HG03439 (cell line): ENCODE data around the gene SYNGR2.
"Not testable (repeated sequence)": the region's sequence is repeated elsewhere in the genome, so short reads cannot be mapped to it uniquely, and the experiment has no call there.

Experiments used
- ATAC-seq: cut with Tn5 transposase; IDR thresholded peaks from one replicate; pipeline ENCODE4 v1.9.1; 2021; ENCODE audit warnings: mild to moderate bottlenecking, moderate library complexity; ENCODE audit not compliant: unreplicated experiment

SYNGR2 gene

DNA sequence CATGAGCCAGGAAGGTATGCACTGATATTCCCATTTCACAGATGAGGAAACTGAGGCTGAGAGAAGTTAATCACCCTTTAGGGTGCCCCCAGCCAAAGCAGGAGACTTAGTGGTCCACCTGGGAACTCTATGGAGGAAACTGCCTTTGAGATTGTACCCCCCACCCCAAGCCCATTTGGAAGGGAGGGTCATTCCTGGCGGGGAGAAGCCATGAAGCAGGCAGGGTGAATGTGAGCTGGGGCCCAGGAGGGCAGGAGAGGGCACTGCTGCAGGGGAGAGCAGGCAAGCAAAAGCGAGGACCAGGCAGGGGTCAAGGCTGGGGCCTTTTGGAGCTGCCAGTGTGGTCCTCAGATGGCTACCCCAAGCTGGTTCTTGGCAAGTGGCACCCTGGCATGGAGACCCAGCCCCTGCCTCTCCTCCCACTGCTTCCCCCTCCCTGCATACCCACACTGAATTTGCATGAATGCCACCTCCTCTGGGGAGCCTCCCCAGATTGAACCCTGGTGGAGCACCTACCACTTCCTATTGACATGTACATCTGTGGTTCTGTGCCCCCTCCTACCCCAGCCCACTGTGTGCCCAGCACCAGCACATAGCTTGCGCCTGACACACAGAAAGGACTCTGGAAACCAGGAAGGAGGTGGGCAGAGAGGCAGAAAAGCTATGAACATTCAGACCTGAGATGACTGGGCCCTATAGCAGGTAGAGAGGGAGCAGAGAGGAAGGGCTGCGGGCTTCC lies 38.9 kb upstream of the SYNGR2 start:
- no peak for ATAC-seq

DNA sequence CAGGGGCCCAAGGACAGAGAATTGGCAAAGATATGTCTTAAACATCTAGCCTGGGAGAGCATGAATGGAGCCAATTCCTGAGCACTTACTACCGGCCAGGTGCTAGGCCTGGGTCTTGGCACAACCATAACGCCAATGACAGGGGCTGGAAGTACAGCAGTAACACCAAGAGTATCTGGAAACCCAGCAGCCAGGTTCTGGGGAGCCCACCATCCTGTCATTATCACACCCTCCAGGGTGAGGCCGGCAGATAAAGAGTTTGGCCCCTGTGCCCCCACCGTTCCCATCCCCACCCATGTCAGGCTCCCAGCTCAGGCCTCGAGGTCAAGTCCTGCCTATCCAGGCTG lies 38.3 kb upstream of the SYNGR2 start:
- ATAC-seq: no peak

- ATAC-seq: no peak
These were observed 37.8 kb upstream of the SYNGR2 start, which contains the start of gene TMC8 for GRCh38 chr17:78130437-78131101. TMC8 (plus strand) TSS chr17:78130771; CDS start chr17:78131589, 818 bp downstream.

- ATAC-seq: no peak
These were observed 37.0 kb upstream of the SYNGR2 start for GRCh38 chr17:78131172-78132083.

- no peak for ATAC-seq
These were observed 36.2 kb upstream of the SYNGR2 start for GRCh38 chr17:78132084-78132676.

- no peak for ATAC-seq
These were observed 35.6 kb upstream of the SYNGR2 start for GRCh38 chr17:78132767-78133178.

DNA sequence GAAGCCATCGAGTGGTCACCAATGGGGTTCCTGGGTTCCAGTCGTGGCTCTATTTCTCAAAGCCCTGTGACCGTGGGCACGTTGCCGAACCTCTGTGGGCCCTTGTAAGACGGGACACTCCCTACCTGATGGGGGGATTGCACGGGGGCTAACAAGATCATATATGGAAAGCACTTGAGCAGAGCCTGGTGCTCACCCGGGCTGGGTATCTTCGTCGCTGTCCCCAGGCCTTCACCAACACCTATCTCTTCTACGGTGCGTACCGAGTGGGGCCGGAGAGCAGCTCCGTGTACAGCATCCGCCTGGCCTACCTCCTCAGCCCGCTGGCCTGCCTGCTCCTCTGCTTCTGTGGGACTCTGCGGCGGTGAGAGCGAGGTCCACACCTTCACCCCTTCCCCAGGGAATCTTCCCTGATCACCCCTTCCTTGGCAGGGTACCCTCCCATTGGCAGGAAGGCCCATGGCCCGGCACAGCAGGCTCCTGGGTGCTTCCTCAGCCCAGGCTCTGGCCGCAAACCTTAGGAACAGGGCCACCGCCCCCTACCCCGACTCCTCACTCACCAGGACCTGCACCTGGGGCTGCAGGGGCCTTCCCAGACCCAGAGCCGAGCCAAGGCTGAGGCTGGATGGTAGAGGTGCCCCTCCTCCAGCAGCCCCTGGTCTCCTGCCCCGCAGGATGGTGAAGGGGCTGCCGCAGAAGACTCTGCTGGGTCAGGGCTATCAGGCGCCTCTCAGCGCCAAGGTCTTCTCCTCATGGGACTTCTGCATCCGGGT lies 35.0 kb upstream of the SYNGR2 start:
- no peak for ATAC-seq

DNA sequence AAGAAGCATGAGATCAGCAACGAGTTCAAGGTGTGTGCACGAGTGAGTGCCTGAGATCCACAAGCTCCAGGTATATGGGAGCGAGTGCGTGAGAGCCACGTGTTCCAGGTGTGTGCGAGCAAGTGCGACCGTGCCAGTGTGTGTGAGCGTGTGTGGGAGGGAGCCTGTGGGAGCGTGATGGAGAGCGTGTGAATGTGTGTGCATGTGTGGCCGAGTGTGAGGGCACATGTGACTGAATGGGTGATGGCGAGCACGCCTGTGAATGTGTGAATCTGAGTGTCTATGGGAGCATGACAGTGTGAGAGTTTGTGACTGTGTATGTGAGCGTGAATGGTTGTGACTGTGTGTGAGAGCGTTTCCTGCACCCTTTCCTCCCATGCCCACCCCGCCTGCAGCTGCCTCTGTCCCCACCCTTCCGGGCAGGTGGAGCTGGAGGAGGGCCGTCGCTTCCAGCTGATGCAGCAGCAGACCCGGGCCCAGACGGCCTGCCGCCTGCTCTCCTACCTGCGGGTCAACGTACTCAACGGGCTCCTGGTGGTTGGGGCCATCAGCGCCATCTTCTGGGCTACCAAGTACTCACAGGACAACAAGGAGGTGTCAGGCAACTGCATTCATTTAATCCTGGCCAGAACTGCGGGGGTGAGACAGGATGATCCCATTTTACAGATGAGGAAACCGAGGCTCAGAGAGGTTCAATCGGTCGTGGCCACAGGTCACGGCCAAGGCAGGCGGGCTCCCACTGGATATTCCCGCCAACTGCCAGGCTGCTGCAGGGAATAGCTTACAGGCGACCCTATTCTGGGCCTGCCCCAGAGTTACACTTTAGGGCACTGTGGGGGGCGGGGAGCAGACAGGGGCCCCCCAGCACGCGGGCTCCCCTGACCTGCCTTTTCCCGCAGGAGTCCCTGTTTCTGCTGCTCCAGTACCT lies 34.1 kb upstream of the SYNGR2 start:
- ATAC-seq: no peak

GRCh38 chr17:78134899-78135385 lies 33.4 kb upstream of the SYNGR2 start:
- no peak for ATAC-seq

GRCh38 chr17:78135858-78136500 lies 32.4 kb upstream of the SYNGR2 start:
- no peak for ATAC-seq

GRCh38 chr17:78137392-78138203 lies 30.8 kb upstream of the SYNGR2 start:
- ATAC-seq: no peak

DNA sequence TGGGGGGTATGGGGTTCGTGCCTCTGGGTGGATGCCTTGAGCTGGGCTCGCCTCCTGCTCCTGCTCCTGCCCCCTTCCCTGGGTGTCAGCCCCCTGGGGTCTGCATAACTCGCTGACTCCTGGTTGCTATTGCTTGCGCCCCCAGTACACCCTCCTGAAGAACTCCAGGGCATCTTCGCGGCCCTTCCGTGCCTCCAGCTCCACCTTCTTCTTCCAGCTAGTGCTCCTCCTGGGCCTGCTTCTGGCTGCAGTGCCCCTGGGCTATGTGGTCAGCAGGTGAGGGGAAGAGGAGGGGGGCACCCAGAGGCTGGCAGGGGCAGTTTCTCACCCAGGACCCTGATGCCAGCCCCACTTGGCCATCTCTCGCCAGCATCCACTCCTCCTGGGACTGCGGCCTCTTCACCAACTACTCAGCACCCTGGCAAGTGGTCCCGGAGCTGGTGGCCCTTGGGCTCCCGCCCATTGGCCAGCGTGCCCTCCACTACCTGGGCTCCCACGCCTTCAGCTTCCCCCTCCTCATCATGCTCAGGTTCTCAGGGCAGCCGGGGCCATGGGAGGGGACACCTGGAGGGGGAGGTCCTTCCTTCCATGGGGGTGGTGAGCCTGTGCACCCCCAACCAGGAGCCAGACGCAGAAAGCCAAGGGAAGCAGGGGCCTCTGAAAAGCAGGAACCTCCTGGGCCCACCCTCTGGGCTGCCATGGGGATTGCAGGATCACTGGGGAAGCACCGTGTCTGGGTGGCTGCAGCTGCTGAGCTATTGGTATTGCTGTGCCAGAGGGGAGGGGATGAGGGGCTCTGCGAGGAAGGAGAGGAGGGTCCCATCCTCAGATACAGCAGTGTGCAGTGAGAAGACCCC lies 29.9 kb upstream of the SYNGR2 start:
- ATAC-seq: no peak

DNA sequence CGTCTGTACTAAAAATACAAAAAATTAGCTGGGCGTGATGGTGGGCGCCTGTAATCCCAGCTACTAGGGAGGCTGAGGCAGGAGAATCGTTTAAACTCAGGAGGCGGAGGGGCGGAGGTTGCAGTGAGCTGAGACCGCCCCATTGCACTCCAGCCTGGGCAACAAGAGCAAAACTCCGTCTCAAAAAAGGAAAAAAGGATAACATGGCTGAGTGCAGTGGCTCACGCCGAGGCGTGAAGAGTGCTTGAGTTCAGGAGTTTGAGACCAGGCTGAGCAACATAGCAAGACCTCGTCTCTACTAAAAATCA lies 28.6 kb upstream of the SYNGR2 start:
- not testable (repeated sequence) for ATAC-seq

DNA sequence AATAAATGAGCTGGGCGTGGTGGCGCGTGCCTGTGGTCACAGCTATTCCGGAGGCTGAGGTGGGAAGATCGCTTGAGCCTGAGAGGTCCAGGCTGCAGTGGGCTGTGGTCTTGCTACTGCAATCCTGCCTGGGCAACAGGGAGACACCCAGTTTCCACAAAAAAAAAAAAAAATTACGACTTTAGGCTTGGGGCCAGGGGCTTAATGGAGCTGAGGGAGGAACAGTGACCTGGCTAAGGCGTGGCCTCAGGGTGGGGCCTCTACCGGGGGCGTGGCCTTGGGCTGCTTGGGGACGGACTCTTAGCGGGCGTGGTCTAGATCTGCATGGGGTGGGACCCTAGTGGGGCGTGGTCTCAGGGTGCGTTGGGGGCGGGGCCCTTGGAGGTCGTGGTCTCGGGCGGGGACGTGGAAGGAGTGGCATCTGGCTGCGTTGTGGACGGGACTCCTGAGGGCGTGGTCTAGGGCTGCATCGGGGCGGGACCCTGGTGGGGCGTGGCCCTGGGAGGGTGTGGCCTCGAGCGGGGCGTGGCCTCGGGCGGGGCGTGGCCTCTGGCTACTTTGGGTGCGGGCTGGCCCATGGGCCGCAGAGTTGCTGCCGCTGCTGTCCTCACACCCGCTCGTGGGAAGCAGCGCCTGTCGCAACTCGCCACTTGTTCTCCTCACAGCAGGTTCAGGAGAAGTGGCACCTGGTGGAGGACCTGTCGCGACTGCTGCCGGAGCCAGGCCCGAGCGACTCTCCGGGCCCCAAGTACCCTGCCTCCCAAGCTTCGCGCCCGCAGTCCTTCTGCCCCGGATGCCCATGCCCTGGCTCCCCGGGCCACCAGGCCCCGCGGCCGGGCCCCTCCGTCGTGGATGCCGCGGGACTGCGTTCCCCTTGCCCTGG lies 28.0 kb upstream of the SYNGR2 start:
- ATAC-seq: peak; percentile 71

DNA sequence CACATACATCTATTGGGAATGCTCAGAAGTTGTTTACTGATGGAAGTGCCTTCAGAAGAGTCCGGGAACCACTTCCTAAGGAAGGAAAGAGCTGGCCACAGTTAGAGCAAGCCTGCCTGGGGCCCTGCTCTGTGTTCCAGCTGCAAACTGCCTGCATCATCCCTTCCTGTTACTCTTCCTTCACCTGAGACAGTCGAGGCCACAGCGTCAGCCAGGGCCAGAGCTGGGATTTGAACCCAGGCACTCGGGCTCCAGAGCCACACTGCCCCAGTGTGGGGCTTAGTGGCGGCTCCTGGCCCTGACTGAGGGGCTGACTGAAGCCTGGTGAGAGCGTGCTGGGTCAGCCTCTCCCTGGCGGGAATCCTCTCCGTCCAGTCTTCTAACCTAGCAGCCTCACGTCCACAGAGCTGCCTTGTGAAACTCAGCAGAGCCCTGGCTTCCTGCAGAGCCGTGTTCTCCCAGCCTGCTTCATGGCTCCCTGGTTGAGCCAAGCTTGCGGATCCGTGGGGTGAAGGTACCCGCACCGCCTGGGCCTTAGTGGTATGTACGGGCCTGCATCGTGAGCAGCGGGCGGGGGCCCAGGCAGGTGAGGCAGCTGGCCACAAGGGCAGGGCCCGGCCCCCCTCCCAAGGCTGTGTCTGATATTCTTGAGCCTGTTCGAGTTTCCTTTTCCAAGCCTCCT lies 26.8 kb upstream of the SYNGR2 start:
- no peak for ATAC-seq
